Parathyroid adenoma (tissue), 2 donors: ENCODE results near the gene TPBGL.

ENCODE experiments used
- H2AFZ ChIP-seq: fragments of 300-600 bp; sonication (generic); one replicate; pipeline ENCODE4 v1.7.0; 2017; ENCODE audit warnings: antibody characterized with exemption, mild to moderate bottlenecking
- H3K27ac ChIP-seq: fragments of 300-600 bp; sonication (generic); one replicate; pipeline ENCODE4 v1.7.0; 2017
- H3K27me3 ChIP-seq: fragments of 300-600 bp; sonication (generic); one replicate; pipeline ENCODE4 v1.7.0; 2017; ENCODE audit warnings: low read length; ENCODE audit not compliant: control insufficient read depth, insufficient read depth
- H3K36me3 ChIP-seq: fragments of 300-600 bp; sonication (generic); one replicate; pipeline ENCODE4 v1.7.0; 2017; ENCODE audit warnings: low read length; ENCODE audit not compliant: control insufficient read depth, insufficient read depth
- H3K4me1 ChIP-seq: fragments of 300-600 bp; sonication (generic); one replicate; pipeline ENCODE4 v1.7.0; 2017; ENCODE audit warnings: control low read depth
- H3K4me2 ChIP-seq: fragments of 300-600 bp; sonication (generic); one replicate; pipeline ENCODE4 v1.7.0; 2017; ENCODE audit warnings: low read length
- H3K4me3 ChIP-seq: fragments of 300-600 bp; sonication (generic); one replicate; pipeline ENCODE4 v1.7.0; 2017; ENCODE audit warnings: low read depth, low read length
- H3K79me2 ChIP-seq: fragments of 300-600 bp; sonication (generic); one replicate; pipeline ENCODE4 v1.7.0; 2017; ENCODE audit warnings: control low read depth
- H3K9ac ChIP-seq: fragments of 300-600 bp; sonication (generic); one replicate; pipeline ENCODE4 v1.7.0; 2017; ENCODE audit warnings: mild to moderate bottlenecking
- H3K9me3 ChIP-seq: fragments of 300-600 bp; sonication (generic); one replicate; pipeline ENCODE4 v1.7.0; 2017; ENCODE audit warnings: low read length; ENCODE audit not compliant: control insufficient read depth
- CTCF ChIP-seq: fragments of 300-600 bp; sonication (generic); IDR thresholded peaks from one replicate; pipeline ENCODE4 v1.7.0; 2017; ENCODE audit warnings: antibody characterized with exemption, mild to moderate bottlenecking
- donor health status: primary hyperparathyroidism.

Gene TPBGL

GRCh38 chr11:75230621-75231020, 10.0 kb upstream of the TPBGL start:
- Histone ChIP-seq H3K4me2 (no peak overlapping the region), H3K9ac (no peak overlapping the region), H3K79me2 (no peaks in the 10 kb centered on the region), H3K36me3 (no peaks in the 10 kb centered on the region), H3K4me1 (no peaks in the 10 kb centered on the region), H3K27ac (no peak overlapping the region), H3K9me3 (no peaks in the 10 kb centered on the region), H3K27me3 (no peaks in the 10 kb centered on the region), H2AFZ (no peak overlapping the region), H3K4me3 (no peak overlapping the region)
- TF ChIP-seq CTCF: no peak

- Histone ChIP-seq H3K4me3 (no peak overlapping the region), H3K9me3 (no peaks in the 10 kb centered on the region), H3K79me2 (no peaks in the 10 kb centered on the region), H2AFZ (no peak overlapping the region), H3K36me3 (no peaks in the 10 kb centered on the region), H3K9ac (no peak overlapping the region), H3K27ac (no peak overlapping the region), H3K27me3 (no peaks in the 10 kb centered on the region), H3K4me2 (no peak overlapping the region), H3K4me1 (no peaks in the 10 kb centered on the region)
- no peak for TF ChIP-seq CTCF
These were observed 6.8 kb upstream of the TPBGL start for GRCh38 chr11:75233754-75234172.

GRCh38 chr11:75236062-75236461, 4.5 kb upstream of the TPBGL start:
- H3K4me1 ChIP-seq: no peaks in the 10 kb centered on the region
- H3K4me3 ChIP-seq: no peak overlapping the region
- TF ChIP-seq CTCF: no peak
- no peaks in the 10 kb centered on the region for H3K36me3 ChIP-seq
- H2AFZ ChIP-seq: no peak overlapping the region
- no peaks in the 10 kb centered on the region for H3K79me2 ChIP-seq
- no peak overlapping the region for H3K4me2 ChIP-seq
- no peak overlapping the region for H3K27ac ChIP-seq
- H3K9me3 ChIP-seq: no peaks in the 10 kb centered on the region
- H3K9ac ChIP-seq: no peak overlapping the region
- H3K27me3 ChIP-seq: no peaks in the 10 kb centered on the region

GRCh38 chr11:75237050-75237449, 3.5 kb upstream of the TPBGL start:
- H3K79me2 ChIP-seq: no peaks in the 10 kb centered on the region
- H2AFZ ChIP-seq: no peak overlapping the region
- H3K9me3 ChIP-seq: no peaks in the 10 kb centered on the region
- H3K4me1 ChIP-seq: no peaks in the 10 kb centered on the region
- no peak overlapping the region for H3K9ac ChIP-seq
- H3K27me3 ChIP-seq: no peaks in the 10 kb centered on the region
- H3K27ac ChIP-seq: no peak overlapping the region
- H3K36me3 ChIP-seq: no peaks in the 10 kb centered on the region
- H3K4me2 ChIP-seq: no peak overlapping the region
- TF ChIP-seq CTCF: no peak
- H3K4me3 ChIP-seq: no peak overlapping the region

GRCh38 chr11:75238595-75239440, 1.8 kb upstream of the TPBGL start:
- no peak overlapping the region for H3K9ac ChIP-seq
- H3K36me3 ChIP-seq: no peaks in the 10 kb centered on the region
- no peaks in the 10 kb centered on the region for H3K27me3 ChIP-seq
- H3K9me3 ChIP-seq: no peaks in the 10 kb centered on the region
- H3K4me3 ChIP-seq: no peak overlapping the region
- no peak overlapping the region for H3K4me2 ChIP-seq
- no peaks in the 10 kb centered on the region for H3K4me1 ChIP-seq
- no peak overlapping the region for H2AFZ ChIP-seq
- no peak for TF ChIP-seq CTCF
- H3K79me2 ChIP-seq: no peaks in the 10 kb centered on the region
- no peak overlapping the region for H3K27ac ChIP-seq
